Type B pancreatic cell (in vitro differentiated cells): ENCODE data around the gene PAN3. TPM values are rescaled to one million over a fixed set of nuclear protein-coding genes. Genes with fewer than 3 reads are reported as not detected.
"Not testable (repeated sequence)": the region's sequence is repeated elsewhere in the genome, so short reads cannot be mapped to it uniquely, and the experiment has no call there.

Experiments used
- DNase-seq: peaks from one replicate; pipeline ENCODE4 v3.0.0; 2021; ENCODE audit warnings: mixed read lengths; ENCODE audit not compliant: unreplicated experiment; ENCODE audit errors: extremely low spot score
- H3K27ac Mint-ChIP-seq: 2 replicates; pipeline ENCODE4 v1.8.0; 2021; ENCODE audit warnings: mild to moderate bottlenecking, mixed read lengths
- H3K27me3 Mint-ChIP-seq: 2 replicates; pipeline ENCODE4 v1.8.0; 2021; ENCODE audit warnings: mixed read lengths
- H3K36me3 Mint-ChIP-seq: 2 replicates; pipeline ENCODE4 v1.8.0; 2021; ENCODE audit warnings: mixed read lengths
- H3K4me1 Mint-ChIP-seq: one replicate; pipeline ENCODE4 v1.8.0; 2021; ENCODE audit warnings: mixed read lengths; ENCODE audit not compliant: unreplicated experiment
- H3K4me3 Mint-ChIP-seq: 2 replicates; pipeline ENCODE4 v1.8.0; 2021; ENCODE audit warnings: mild to moderate bottlenecking, mixed read lengths
- H3K9me3 Mint-ChIP-seq: 2 replicates; pipeline ENCODE4 v1.8.0; 2021; ENCODE audit warnings: mixed read lengths
- total RNA-seq: library from RNA; stranded (reverse); gene quantifications from 2 replicates; pipeline ENCODE4 v1.2.1, GENCODE V29; 2021; ENCODE audit warnings: low replicate concordance
- TF ChIP-seq, protein P1 (sequence below): fragments of 200-600 bp; sonication (generic); conservative IDR thresholded peaks from 2 replicates; pipeline ENCODE4 v1.5.0; 2021; ENCODE audit warnings: antibody characterized with exemption, mild to moderate bottlenecking

The PAN3 gene
- total RNA-seq, 1 donor from 2014 or later: 37.4 TPM

DNA sequence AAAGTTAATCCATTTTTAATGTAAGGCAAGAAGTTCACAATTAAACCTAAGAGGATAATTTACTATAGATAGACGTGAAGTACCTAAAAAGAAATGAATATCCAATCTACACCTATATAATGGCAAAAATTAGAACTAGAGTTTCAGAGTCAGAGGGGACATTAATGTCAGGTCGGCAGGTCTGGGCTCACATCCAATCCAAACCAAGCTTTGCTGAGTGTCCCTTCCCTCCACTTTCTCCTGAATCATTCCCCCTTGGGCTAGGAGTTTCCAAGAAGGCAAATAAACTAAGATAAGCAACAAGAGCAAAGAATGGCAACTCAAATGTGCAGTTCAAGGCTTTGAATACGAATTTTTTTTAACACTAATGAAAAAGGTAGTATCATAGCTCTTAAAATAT lies 40.8 kb upstream of the PAN3 start:
- Mint-ChIP-seq H3K4me1 (no peaks in the 10 kb centered on the region), H3K4me3 (no peak overlapping the region), H3K27me3 (peaks cover 84% of the 10 kb centered on the region), H3K27ac (no peak overlapping the region), H3K9me3 (no peaks in the 10 kb centered on the region), H3K36me3 (no peaks in the 10 kb centered on the region)
- no peak for DNase-seq
- TF ChIP-seq, protein P1, sequence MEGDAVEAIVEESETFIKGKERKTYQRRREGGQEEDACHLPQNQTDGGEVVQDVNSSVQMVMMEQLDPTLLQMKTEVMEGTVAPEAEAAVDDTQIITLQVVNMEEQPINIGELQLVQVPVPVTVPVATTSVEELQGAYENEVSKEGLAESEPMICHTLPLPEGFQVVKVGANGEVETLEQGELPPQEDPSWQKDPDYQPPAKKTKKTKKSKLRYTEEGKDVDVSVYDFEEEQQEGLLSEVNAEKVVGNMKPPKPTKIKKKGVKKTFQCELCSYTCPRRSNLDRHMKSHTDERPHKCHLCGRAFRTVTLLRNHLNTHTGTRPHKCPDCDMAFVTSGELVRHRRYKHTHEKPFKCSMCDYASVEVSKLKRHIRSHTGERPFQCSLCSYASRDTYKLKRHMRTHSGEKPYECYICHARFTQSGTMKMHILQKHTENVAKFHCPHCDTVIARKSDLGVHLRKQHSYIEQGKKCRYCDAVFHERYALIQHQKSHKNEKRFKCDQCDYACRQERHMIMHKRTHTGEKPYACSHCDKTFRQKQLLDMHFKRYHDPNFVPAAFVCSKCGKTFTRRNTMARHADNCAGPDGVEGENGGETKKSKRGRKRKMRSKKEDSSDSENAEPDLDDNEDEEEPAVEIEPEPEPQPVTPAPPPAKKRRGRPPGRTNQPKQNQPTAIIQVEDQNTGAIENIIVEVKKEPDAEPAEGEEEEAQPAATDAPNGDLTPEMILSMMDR: no peak

DNA sequence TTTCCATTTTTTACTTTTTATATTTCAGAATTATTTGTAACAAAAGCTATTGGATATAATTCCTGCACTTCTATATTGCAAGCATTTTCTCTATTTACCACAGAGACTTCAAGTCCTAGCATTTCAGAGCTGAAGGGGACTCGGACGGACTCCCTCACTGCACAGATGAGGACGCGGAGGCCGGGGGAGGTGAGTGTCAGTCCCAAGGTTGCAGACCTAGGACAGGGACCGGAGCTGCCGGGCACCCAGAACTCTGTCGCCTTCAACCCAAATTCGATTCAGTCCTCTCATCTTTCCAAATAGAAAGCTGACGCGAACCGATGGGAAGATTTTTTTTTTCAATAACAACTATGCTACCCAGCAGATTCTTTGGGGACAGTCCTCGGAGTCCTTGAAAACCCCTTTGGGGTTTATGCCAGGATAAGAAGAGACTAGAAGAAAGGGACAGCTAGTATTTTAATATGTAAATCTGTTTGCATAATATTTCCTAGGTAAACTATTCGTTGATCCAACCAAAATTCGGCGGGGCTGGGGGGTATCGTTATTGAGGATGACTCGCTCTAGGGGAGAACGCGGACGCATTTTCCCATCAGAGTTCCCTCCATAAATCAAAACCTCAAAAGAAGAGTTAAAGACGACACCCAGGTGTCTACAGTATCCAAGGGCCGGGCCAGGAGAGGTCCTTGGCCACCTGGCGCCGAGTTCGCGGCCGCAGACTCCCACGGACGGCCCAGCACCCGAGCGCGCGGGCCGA lies 38.8 kb upstream of the PAN3 start:
- Mint-ChIP-seq H3K4me1 (no peaks in the 10 kb centered on the region), H3K9me3 (no peaks in the 10 kb centered on the region), H3K36me3 (no peaks in the 10 kb centered on the region), H3K27me3 (peaks cover 87% of the 10 kb centered on the region), H3K4me3 (peak overlapping the region; percentile 83), H3K27ac (no peak overlapping the region)
- no peak for DNase-seq
- TF ChIP-seq, protein P1: no peak

DNA sequence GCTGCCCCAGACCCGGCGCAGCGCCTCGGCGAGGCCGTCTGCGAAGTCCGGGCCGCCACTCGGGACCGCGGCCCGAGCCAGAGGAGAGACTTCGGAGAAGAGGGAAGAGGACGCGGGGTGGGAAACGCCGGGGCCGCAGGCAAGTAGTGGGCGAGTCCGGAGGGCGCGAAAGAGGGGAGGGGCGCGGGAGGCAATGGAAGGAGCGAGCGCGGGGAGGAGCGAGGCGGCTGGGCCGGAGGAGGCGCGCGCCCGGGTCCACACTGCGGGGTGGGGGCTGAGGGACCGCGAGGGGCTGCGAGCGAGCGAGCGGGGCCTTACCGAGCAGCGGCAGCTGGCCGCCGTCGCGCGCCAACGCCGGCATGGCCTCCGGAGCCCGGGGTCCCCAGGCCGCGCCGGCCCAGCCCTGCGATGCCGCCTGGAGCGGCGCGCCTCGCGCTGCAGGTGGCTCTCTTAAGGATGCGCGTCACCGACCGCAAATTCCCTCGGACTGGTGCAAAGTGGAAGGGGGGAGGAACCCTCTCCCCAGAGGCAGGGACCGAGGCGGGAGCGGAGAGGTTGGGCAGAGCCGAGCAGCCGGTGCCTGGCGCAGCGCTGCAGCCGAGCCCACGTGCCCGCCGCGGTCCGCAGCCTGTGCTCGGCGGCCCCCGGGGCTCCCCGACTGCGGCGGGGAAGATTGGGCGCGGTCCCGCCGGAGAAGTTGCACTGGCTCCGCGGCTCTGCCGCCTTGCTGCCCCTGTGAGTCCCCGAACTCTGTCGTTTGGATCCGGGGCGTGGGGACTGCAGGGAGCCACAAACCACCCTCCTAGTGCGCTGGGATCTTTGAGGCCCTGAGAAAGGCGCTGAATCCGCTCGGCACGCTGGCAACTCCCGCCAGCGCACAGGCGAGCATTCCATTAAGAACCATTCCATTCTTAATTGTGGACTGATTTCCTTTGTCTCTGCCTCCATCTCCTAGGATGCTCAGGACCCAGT lies 37.9 kb upstream of the PAN3 start, which contains the start of gene FLT3:
Gene FLT3 (minus strand): TSS at position 427 of the 972 bp plus-strand sequence. CDS start 66 bp downstream, at position 361.
- Mint-ChIP-seq H3K4me3 (peak within 1 kb of the TSS; percentile 83), H3K27ac (no peak within 1 kb of the TSS), H3K4me1 (no peaks in the 10 kb centered on the region), H3K27me3 (peaks cover 84% of the 10 kb centered on the region), H3K36me3 (no peaks in the 10 kb centered on the region), H3K9me3 (no peaks in the 10 kb centered on the region)
- TF ChIP-seq, protein P1: no peak
- DNase-seq: no peak

DNA sequence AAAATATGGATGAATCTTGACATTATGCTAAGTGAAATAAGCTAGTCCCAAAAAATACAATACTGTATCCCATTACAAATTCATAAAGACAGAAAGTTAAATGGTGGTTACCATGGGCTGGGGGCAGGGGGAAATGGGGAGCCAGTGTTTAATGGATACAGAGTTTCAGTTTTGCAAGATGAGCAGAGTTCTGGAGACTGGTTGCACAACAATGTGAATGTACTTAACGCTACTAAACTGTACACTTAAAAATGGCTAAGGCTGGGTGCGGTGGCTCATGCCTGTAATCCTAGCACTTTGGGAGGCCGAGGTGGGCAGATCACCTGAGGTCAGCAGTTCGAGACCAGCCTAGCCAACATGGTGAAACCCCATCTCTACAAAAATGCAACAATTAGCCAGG lies 36.5 kb upstream of the PAN3 start:
- peaks cover 72% of the 10 kb centered on the region for H3K27me3 Mint-ChIP-seq
- not testable (repeated sequence) for H3K4me1 Mint-ChIP-seq

DNA sequence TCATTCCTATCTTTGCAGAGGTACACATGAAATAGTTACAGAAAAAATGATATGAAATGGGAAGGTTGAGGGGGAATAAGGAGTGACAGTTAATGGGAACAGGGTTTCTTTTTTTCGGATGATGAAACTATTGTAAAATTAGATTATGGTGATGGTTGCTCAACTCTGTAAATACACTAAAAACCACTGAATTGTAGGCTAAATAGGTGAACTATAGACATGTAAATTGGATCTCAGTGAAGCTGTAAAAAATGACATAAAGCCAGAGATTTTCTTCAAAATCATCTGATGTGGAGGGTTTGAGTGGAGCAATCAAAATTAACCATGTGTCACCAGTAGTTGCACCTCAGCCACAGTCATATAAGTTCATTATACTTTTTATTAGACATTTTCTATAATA lies 31.4 kb upstream of the PAN3 start:
- Mint-ChIP-seq H3K36me3 (no peaks in the 10 kb centered on the region), H3K4me3 (no peak overlapping the region), H3K27ac (no peak overlapping the region), H3K4me1 (no peaks in the 10 kb centered on the region), H3K9me3 (no peaks in the 10 kb centered on the region), H3K27me3 (peaks cover 51% of the 10 kb centered on the region)
- no peak for DNase-seq
- TF ChIP-seq, protein P1: no peak

More for the DNA sequence above, 36.5 kb upstream of the PAN3 start:
- H3K27ac Mint-ChIP-seq, DNase-seq, H3K9me3 Mint-ChIP-seq, H3K4me3 Mint-ChIP-seq, H3K36me3 Mint-ChIP-seq: not testable (repeated sequence)
